Measurements from ENCODE around the gene RNF223.

RNF223 gene

GRCh38 chr1:1073743-1074587 is at the start of gene RNF223:
Gene RNF223, minus strand, starts transcription at chr1:1074306. Its CDS starts 1,740 bp downstream, at chr1:1072566.
- no peak for DNase-seq (ENCODE audit: low read depth)

- no peak for DNase-seq (ENCODE audit: low read depth)
Observed at GRCh38 chr1:1122981-1123480, 48.9 kb upstream of the RNF223 start.

- peak; percentile 79 for DNase-seq (ENCODE audit: low read depth)
Observed at GRCh38 chr1:1122078-1122811, 48.1 kb upstream of the RNF223 start.

GRCh38 chr1:1121611-1122077 is 47.5 kb upstream of the RNF223 start:
- no peak for DNase-seq (ENCODE audit: low read depth)

GRCh38 chr1:1120866-1121591 is 46.9 kb upstream of the RNF223 start:
- no peak for DNase-seq (ENCODE audit: low read depth)

GRCh38 chr1:1120096-1120495 is 46.0 kb upstream of the RNF223 start:
- no peak for DNase-seq (ENCODE audit: low read depth)

GRCh38 chr1:1119272-1119890 is 45.3 kb upstream of the RNF223 start:
- DNase-seq (ENCODE audit: low read depth) = no peak

- DNase-seq (ENCODE audit: low read depth) = no peak
Observed at GRCh38 chr1:1118876-1119220, 44.7 kb upstream of the RNF223 start.

GRCh38 chr1:1118011-1118875 is 44.1 kb upstream of the RNF223 start:
- no peak for DNase-seq (ENCODE audit: low read depth)

- no peak for DNase-seq (ENCODE audit: low read depth)
Observed at GRCh38 chr1:1117469-1117831, 43.3 kb upstream of the RNF223 start.

- no peak for DNase-seq (ENCODE audit: low read depth)
Observed at GRCh38 chr1:1116701-1117468, 42.8 kb upstream of the RNF223 start.

GRCh38 chr1:1115786-1116700 is 41.9 kb upstream of the RNF223 start, which contains the start of gene C1orf159:
Gene C1orf159, minus strand, starts transcription at chr1:1116089. Its CDS starts 24,546 bp downstream, at chr1:1091543.
- peak; percentile 99 for DNase-seq (ENCODE audit: low read depth)

GRCh38 chr1:1115136-1115785 is 41.2 kb upstream of the RNF223 start:
- no peak for DNase-seq (ENCODE audit: low read depth)

- no peak for DNase-seq (ENCODE audit: low read depth)
Observed at GRCh38 chr1:1114431-1114830, 40.3 kb upstream of the RNF223 start.

GRCh38 chr1:1112237-1112985 is 38.3 kb upstream of the RNF223 start:
- no peak for DNase-seq (ENCODE audit: low read depth)

- DNase-seq (ENCODE audit: low read depth) = no peak
Observed at GRCh38 chr1:1111516-1112236, 37.6 kb upstream of the RNF223 start.

GRCh38 chr1:1110561-1110971 is 36.5 kb upstream of the RNF223 start:
- no peak for DNase-seq (ENCODE audit: low read depth)
